K562 (cell line): ENCODE measurements around the gene IPO13. TPM values are rescaled to one million over a fixed set of nuclear protein-coding genes. Genes with fewer than 3 reads are reported as not detected.

ENCODE experiments used
- ATAC-seq: fragments of 200-7000 bp; cut with Tn5 transposase; 3 replicates; pipeline ENCODE4 v1.9.1; 2020; ENCODE audit warnings: moderate library complexity
- BruUV-seq: library from RNA; stranded (reverse); fragments of 400-500 nt; replicated peaks from 2 replicates; lab custom pipeline; 2021; lab: Mats Ljungman, UMichigan
- CTCF ChIA-PET: fragments of 300-600 bp; formaldehyde crosslinking; extraction: SDS; loops from one replicate; lab custom pipeline; 2021; ENCODE audit warnings: low intra/inter-chr PET ratio; lab: Yijun Ruan, JAX
- POLR2A ChIA-PET: fragments of 300-600, 350-650 bp; sonication (Branson Sonifier 250); formaldehyde crosslinking; extraction: SDS; loops from one replicate; lab custom pipeline; 2021; ENCODE audit warnings: antibody characterized with exemption, inconsistent platforms; lab: Yijun Ruan, JAX
- DNase-seq, 4 experiments: peaks; one replicate each; pipeline versions ENCODE4 v3.0.0 to v3.0.0-alpha.2; 2011 to 2018; ENCODE audit warnings: low spot score in 3 of 4, mixed read lengths in 3 of 4; ENCODE audit errors: extremely low read depth in 1 of 4
- FAIRE-seq: peaks from 2 replicates; lab custom pipeline; 2011; peaks lifted over from hg19 to GRCh38; lab: Jason Lieb, UNC
- H2AFZ ChIP-seq: 2 replicates; pipeline ENCODE4 v1.6.0; 2011; ENCODE audit warnings: low read depth, low read length, control low read depth, inconsistent platforms
- H3K27ac ChIP-seq: fragments of 200-600 bp; 3 replicates; pipeline ENCODE4 v1.8.0; 2011; ENCODE audit warnings: low read depth, mild to moderate bottlenecking, control low read depth, inconsistent platforms, low read length, moderate library complexity, mixed read lengths; ENCODE audit errors: extremely low read depth
- H3K27me3 ChIP-seq, 2 experiments: fragments of 300-600 bp in 1 of 2; 2 replicates in 1 of 2; 3 replicates in 1 of 2; pipeline versions ENCODE4 v1.6.0 to v1.8.0; 2011; ENCODE audit warnings: inconsistent platforms in 2 of 2, low read length in 2 of 2, mild to moderate bottlenecking in 1 of 2, mixed read lengths in 1 of 2, moderate library complexity in 1 of 2; ENCODE audit not compliant: control insufficient read depth in 2 of 2, insufficient read depth in 2 of 2
- H3K36me3 ChIP-seq: fragments of 300-600 bp; 3 replicates; pipeline ENCODE4 v1.8.0; 2011; ENCODE audit warnings: mild to moderate bottlenecking, low read length, inconsistent platforms; ENCODE audit not compliant: control insufficient read depth, insufficient read depth
- H3K4me1 ChIP-seq, 2 experiments: fragments of 200-600 bp in 1 of 2; replicated peaks in 1 of 2; 2 replicates in 1 of 2; 3 replicates in 1 of 2; pipeline versions ENCODE4 v1.5.1 to v1.8.0; 2011; ENCODE audit warnings: inconsistent platforms in 2 of 2, low read length in 2 of 2, mild to moderate bottlenecking in 1 of 2, mixed read lengths in 1 of 2, moderate library complexity in 1 of 2; ENCODE audit not compliant: control insufficient read depth in 2 of 2, insufficient read depth in 2 of 2
- H3K4me2 ChIP-seq: 2 replicates; pipeline ENCODE4 v1.6.1; 2011; ENCODE audit warnings: low read length, control low read depth, inconsistent platforms, mixed read lengths; ENCODE audit not compliant: insufficient read depth
- H3K4me3 ChIP-seq: fragments of 200-600 bp; sonication (generic), shearing (Covaris generic); 2 replicates; pipeline ENCODE4 v1.5.1; 2016; ENCODE audit warnings: control low read depth, inconsistent platforms
- H3K79me2 ChIP-seq: fragments of 200-600 bp; 3 replicates; pipeline ENCODE4 v1.8.0; 2011; ENCODE audit warnings: low read length, inconsistent platforms; ENCODE audit not compliant: control insufficient read depth, insufficient read depth
- H3K9ac ChIP-seq, 2 experiments: 2 replicates each; pipeline versions ENCODE4 v1.6.0 to v1.6.1; 2011; ENCODE audit warnings: low read depth in 2 of 2, low read length in 2 of 2, control low read depth in 1 of 2, inconsistent platforms in 1 of 2, mild to moderate bottlenecking in 1 of 2, mixed read lengths in 1 of 2; ENCODE audit not compliant: insufficient read depth in 1 of 2
- H3K9me1 ChIP-seq: one replicate; pipeline ENCODE4 v1.6.0; 2011; ENCODE audit warnings: inconsistent platforms, mild to moderate bottlenecking, low read length, moderate library complexity; ENCODE audit not compliant: control insufficient read depth, insufficient read depth
- H3K9me3 ChIP-seq: replicated peaks from 2 replicates; pipeline ENCODE4 v1.5.1; 2011; ENCODE audit warnings: low read depth, low read length, inconsistent platforms; ENCODE audit not compliant: control insufficient read depth, insufficient read depth
- H4K20me1 ChIP-seq: replicated peaks from 2 replicates; pipeline ENCODE4 v1.6.1; 2011; ENCODE audit warnings: low read length, inconsistent platforms, mixed read lengths; ENCODE audit not compliant: control insufficient read depth, insufficient read depth
- BCLAF1 ChIP-seq, 2 experiments: fragments of 450-650 bp in 1 of 2; IDR thresholded peaks; 2 replicates each; pipeline ENCODE4 v1.6.1; 2011 to 2017; ENCODE audit warnings: low read depth in 2 of 2, antibody characterized with exemption in 1 of 2, borderline replicate concordance in 1 of 2, low read length in 1 of 2, mild to moderate bottlenecking in 1 of 2, mixed read lengths in 1 of 2; ENCODE audit not compliant: control insufficient read depth in 1 of 2
- ELF2 ChIP-seq: fragments of 250-450 bp; sonication (Bioruptor Pico); IDR thresholded peaks from 2 replicates; pipeline ENCODE4 v1.5.0; 2021; ENCODE audit warnings: mild to moderate bottlenecking
- L3MBTL2 ChIP-seq: fragments of 450-650 bp; IDR thresholded peaks from 2 replicates; pipeline ENCODE4 v1.6.1; 2016; ENCODE audit warnings: mild to moderate bottlenecking, moderate library complexity
- NR1H2 ChIP-seq: sonication (generic); formaldehyde crosslinking; IDR thresholded peaks from 2 replicates; pipeline ENCODE4 v1.4.0; 2020; ENCODE audit warnings: mild to moderate bottlenecking, missing genetic modification reagents
- RAD21 ChIP-seq, 2 experiments: fragments of 250-450 bp in 1 of 2; fragments of 450-650 bp in 1 of 2; sonication (Bioruptor Pico) in 1 of 2; formaldehyde crosslinking in 1 of 2; IDR thresholded peaks in 1 of 2; conservative IDR thresholded peaks in 1 of 2; 2 replicates each; pipeline versions ENCODE4 v1.4.0 to v1.8.0; 2020 to 2022; ENCODE audit warnings: mild to moderate bottlenecking in 2 of 2, moderate library complexity in 1 of 2
- RB1 ChIP-seq: fragments of 450-650 bp; IDR thresholded peaks from 2 replicates; pipeline ENCODE4 v1.6.1; 2017; ENCODE audit warnings: low read depth, mild to moderate bottlenecking
- SP1 ChIP-seq: sonication (generic); formaldehyde crosslinking; IDR thresholded peaks from 2 replicates; pipeline ENCODE4 v1.8.1; 2022; ENCODE audit warnings: mild to moderate bottlenecking, missing genetic modification reagents
- ZNF316 ChIP-seq: fragments of 450-650 bp; IDR thresholded peaks from 2 replicates; pipeline ENCODE4 v1.6.1; 2016
- ZNF407 ChIP-seq: fragments of 450-650 bp; IDR thresholded peaks from 2 replicates; pipeline ENCODE4 v1.6.1; 2016; ENCODE audit warnings: low read depth
- ZNF589 ChIP-seq: fragments of 200-800 bp; sonication (Bioruptor generic); IDR thresholded peaks from 2 replicates; pipeline ENCODE4 v1.6.1; 2016; ENCODE audit warnings: low read depth, missing genetic modification characterization, missing compliant biosample characterization
- WGBS: fragments of 100-300 bp; shearing (Covaris generic); methylation state at CpG from one replicate; pipeline ENCODE4 v1.1.6; 2016; ENCODE audit warnings: low coverage, mixed read lengths; ENCODE audit not compliant: insufficient coverage; ENCODE audit errors: missing lambda C conversion rate; 5-methylcytosine and 5-hydroxymethylcytosine counted together
- in situ Hi-C: fragments of 300-500 bp; cut with MboI; formaldehyde crosslinking; loops from 4 replicates; pipeline ENCODE4 v1.15.0; 2018; ENCODE audit warnings: inconsistent platforms, mixed read lengths
- intact Hi-C: fragments of 100-400 bp; cut with micrococcal nuclease; formaldehyde crosslinking; loops from 2 replicates; pipeline ENCODE4 v1.14.2; 2022
- polyA plus RNA-seq, 8 experiments: library from polyadenylated mRNA; depleted of rRNA in 4 of 8; stranded (reverse) in 5 of 8; unstranded in 3 of 8; fragments of >200 nt; fragmentation: Nextera tagmentation in 2 of 8; fragmentation: Illumina TruSeq in 1 of 8; extraction: Ambion mirVana in 2 of 8; extraction: Trizol in 1 of 8; gene quantifications; 2 replicates each; pipeline versions ENCODE4 v1.2.1 to v1.2.3, GENCODE V29; 2011 to 2014; ENCODE audit warnings: inconsistent platforms in 1 of 8, missing spikeins in 1 of 8
- total RNA-seq, 7 experiments: library from RNA; depleted of rRNA in 6 of 7; stranded (reverse); fragments of >200 nt in 6 of 7; fragmentation: Illumina TruSeq in 2 of 7; extraction: Trizol in 2 of 7; gene quantifications; 2 replicates each; pipeline versions ENCODE4 v1.2.1 to v1.2.3, GENCODE V29; 2011 to 2021; ENCODE audit warnings: low replicate concordance in 1 of 7

The IPO13 gene
- total and polyA plus RNA-seq, 9 of the 15 experiments (the other 6 are each of a cell fraction or from before 2014, with no cell fraction given): 7.0 to 30.8 (median 16.2) TPM

GRCh38 chr1:43910343-43910742 lies 36.4 kb upstream of the IPO13 start (continued):
- TF ChIP-seq BCLAF1 (IDR thresholded peaks at IDR 0.05; ENCODE audit: borderline replicate concordance in 1 of 2, control insufficient read depth in 1 of 2, low read depth in 2 of 2, low read length in 1 of 2) (no peak), RAD21 (CRISPR knock-in tag; conservative IDR thresholded peaks at IDR 0.05 in 1 of 2, IDR thresholded peaks at IDR 0.05 in 1 of 2) (peak; percentile 13 to 34; a peak in 2 of 4 replicates)

- no peak overlapping the region for H3K4me2 ChIP-seq
- DNase-seq: no peak
- H3K4me1 ChIP-seq: peaks cover 0 to 5% of the 10 kb centered on the region in 2 experiments; a peak in 1 of 5 replicates
- H3K27me3 ChIP-seq: no peaks in the 10 kb centered on the region
- H3K4me3 ChIP-seq: no peak overlapping the region
- no peak; the same call in 2 of the 3 replicates for ATAC-seq
- no TSS peak for BruUV-seq
- H3K9ac ChIP-seq: 0 out of 4 replicates have a peak overlapping the region, but pooled peaks of 1 of the 2 experiments have one; percentile 21
- H3K9me3 ChIP-seq: no peaks in the 10 kb centered on the region
- no peak overlapping the region for H2AFZ ChIP-seq
- POLR2A ChIA-PET: interaction anchor here (0.6 to 3.0 kb wide), 3 partner anchors 10 to 35 kb away, joined by 3 to 19 read pairs (median 4); no protein-coding TSS in a partner anchor
- no peak overlapping the region for H3K27ac ChIP-seq
- no peaks in the 10 kb centered on the region for H3K9me1 ChIP-seq
- H4K20me1 ChIP-seq: no peaks in the 10 kb centered on the region
- 52% methylated on average over 2 of the region's 2 CpGs for WGBS
- no peak for FAIRE-seq
- no peaks in the 10 kb centered on the region for H3K79me2 ChIP-seq
- CTCF ChIA-PET: no interaction called here
- intact Hi-C loops: no loop called here
- in situ Hi-C loops: no loop called here
- no peaks in the 10 kb centered on the region for H3K36me3 ChIP-seq
- TF ChIP-seq L3MBTL2 (no peak), ZNF589 (CRISPR knock-in tag) (no peak), ZNF407 (no peak), ZNF316 (no peak), SP1 (CRISPR knock-in tag) (no peak), RB1 (no peak), ELF2 (CRISPR knock-in tag) (no peak), NR1H2 (CRISPR knock-in tag) (no peak)
Measured at GRCh38 chr1:43912607-43913006, 34.1 kb upstream of the IPO13 start.
